GM23248 (cell line): ENCODE measurements around the gene KLF4.

Source experiments
- EZH2 ChIP-seq: fragments of 200-600 bp; sonication (generic); IDR thresholded peaks from 2 replicates; pipeline ENCODE4 v1.6.1; 2018; ENCODE audit warnings: antibody characterized with exemption, mild to moderate bottlenecking; ENCODE audit not compliant: insufficient read depth, poor library complexity, severe bottlenecking
- EZH2phosphoT487 ChIP-seq: fragments of 200-600 bp; sonication (generic); IDR thresholded peaks from 2 replicates; pipeline ENCODE4 v1.6.1; 2018; ENCODE audit warnings: antibody characterized with exemption, moderate library complexity, mild to moderate bottlenecking, low read depth; ENCODE audit not compliant: insufficient read depth

- TF ChIP-seq EZH2 (no peak), EZH2phosphoT487 (no peak)
Observed at GRCh38 chr9:107481035-107481434, 8.5 kb downstream of the KLF4 start.
